ENCODE measurements around the gene AOPEP.

Gene AOPEP

GRCh38 chr9:95061916-95062595 is 335.6 kb downstream of the AOPEP start:
- DNase-seq (ENCODE audit: low read depth), result no peak

- DNase-seq (ENCODE audit: low read depth), result no peak
These were observed 336.1 kb downstream of the AOPEP start for GRCh38 chr9:95062596-95063065.

GRCh38 chr9:95063300-95063699 is 336.8 kb downstream of the AOPEP start:
- no peak for DNase-seq (ENCODE audit: low read depth)

GRCh38 chr9:95065224-95065623 is 338.7 kb downstream of the AOPEP start:
- no peak for DNase-seq (ENCODE audit: low read depth)

GRCh38 chr9:95067057-95067456 is 340.6 kb downstream of the AOPEP start:
- no peak for DNase-seq (ENCODE audit: low read depth)

- no peak for DNase-seq (ENCODE audit: low read depth)
These were observed 341.4 kb downstream of the AOPEP start for GRCh38 chr9:95067897-95068296.

- no peak for DNase-seq (ENCODE audit: low read depth)
These were observed 344.1 kb downstream of the AOPEP start for GRCh38 chr9:95070549-95071021.

- no peak for DNase-seq (ENCODE audit: low read depth)
These were observed 345.0 kb downstream of the AOPEP start for GRCh38 chr9:95071450-95071849.

- no peak for DNase-seq (ENCODE audit: low read depth)
These were observed 345.4 kb downstream of the AOPEP start for GRCh38 chr9:95071925-95072324.

- no peak for DNase-seq (ENCODE audit: low read depth)
These were observed 346.6 kb downstream of the AOPEP start for GRCh38 chr9:95073042-95073607.

GRCh38 chr9:95073918-95074317 is 347.4 kb downstream of the AOPEP start:
- no peak for DNase-seq (ENCODE audit: low read depth)

- no peak for DNase-seq (ENCODE audit: low read depth)
These were observed 348.1 kb downstream of the AOPEP start for GRCh38 chr9:95074632-95075031.

- no peak for DNase-seq (ENCODE audit: low read depth)
These were observed 349.2 kb downstream of the AOPEP start for GRCh38 chr9:95075700-95076099.

- no peak for DNase-seq (ENCODE audit: low read depth)
These were observed 350.2 kb downstream of the AOPEP start for GRCh38 chr9:95076696-95077052.

- no peak for DNase-seq (ENCODE audit: low read depth)
These were observed 350.7 kb downstream of the AOPEP start for GRCh38 chr9:95077053-95077765.

GRCh38 chr9:95077766-95078370 is 351.4 kb downstream of the AOPEP start:
- no peak for DNase-seq (ENCODE audit: low read depth)

GRCh38 chr9:95078511-95078910 is 352.0 kb downstream of the AOPEP start:
- no peak for DNase-seq (ENCODE audit: low read depth)

GRCh38 chr9:95078939-95079338 is 352.4 kb downstream of the AOPEP start:
- no peak for DNase-seq (ENCODE audit: low read depth)

- DNase-seq (ENCODE audit: low read depth), result no peak
These were observed 353.0 kb downstream of the AOPEP start for GRCh38 chr9:95079461-95079860.

- no peak for DNase-seq (ENCODE audit: low read depth)
These were observed 354.6 kb downstream of the AOPEP start for GRCh38 chr9:95080961-95081647.

GRCh38 chr9:95081998-95082397 is 355.5 kb downstream of the AOPEP start:
- no peak for DNase-seq (ENCODE audit: low read depth)

- DNase-seq (ENCODE audit: low read depth), result no peak
These were observed 356.0 kb downstream of the AOPEP start for GRCh38 chr9:95082401-95083084.

Data from activated T-cell treated with anti-CD3 and anti-CD28 coated beads for 1 hour (primary cell).